ENCODE data around the gene TMEM145. TPM values are rescaled to one million over a fixed set of nuclear protein-coding genes. Genes with fewer than 3 reads are reported as not detected.

Gene TMEM145
- total and polyA plus RNA-seq, 9 of the 15 experiments (the other 6 are each of a cell fraction or from before 2014, with no cell fraction given): 0.80 to 5.5 (median 1.9) TPM; not detected in 3

GRCh38 chr19:42290523-42291434 lies 22.3 kb upstream of the TMEM145 start (continued):
- TF ChIP-seq HBP1 (CRISPR knock-in tag; IDR thresholded peaks at IDR 0.05) (no peak), ZNF76 (CRISPR knock-in tag; IDR thresholded peaks at IDR 0.05; ENCODE audit: borderline replicate concordance) (no peak), ZBTB40 (IDR thresholded peaks at IDR 0.05) (no peak), ZBTB40 (CRISPR knock-in tag; IDR thresholded peaks at IDR 0.05) (no peak), GATA2 (CRISPR knock-in tag; IDR thresholded peaks at IDR 0.05) (no peak), BRF2 (IDR thresholded peaks at IDR 0.05; ENCODE audit: borderline replicate concordance, insufficient read depth, insufficient read length) (no peak), ZNF655 (CRISPR knock-in tag; IDR thresholded peaks at IDR 0.05) (no peak), RBM25 (IDR thresholded peaks at IDR 0.05; ENCODE audit: low read depth, low read length, severe bottlenecking) (no peak), NR0B1 (IDR thresholded peaks at IDR 0.05; ENCODE audit: partially characterized antibody) (no peak)

Measured in K562 (cell line).